Peyer's patch (tissue), 4 donors: ENCODE results near the gene GRIK4.

Experiments
- POLR2A ChIP-seq, 2 donors: fragments of 450-650 bp; IDR thresholded peaks; one replicate each; pipeline ENCODE4 v1.5.1; 2017; ENCODE audit warnings: antibody characterized with exemption in 2 of 2, mild to moderate bottlenecking in 2 of 2, moderate library complexity in 2 of 2
- TF ChIP-seq, protein P1 (sequence below), 6 experiments: fragments of 450-650 bp in 4 of 6; fragments of 200-600 bp in 2 of 6; sonication (generic) in 1 of 6; IDR thresholded peaks; one replicate each; pipeline ENCODE4 v1.5.1; 2017 to 2019; ENCODE audit warnings: antibody characterized with exemption in 6 of 6, mild to moderate bottlenecking in 3 of 6, moderate library complexity in 1 of 6

DNA sequence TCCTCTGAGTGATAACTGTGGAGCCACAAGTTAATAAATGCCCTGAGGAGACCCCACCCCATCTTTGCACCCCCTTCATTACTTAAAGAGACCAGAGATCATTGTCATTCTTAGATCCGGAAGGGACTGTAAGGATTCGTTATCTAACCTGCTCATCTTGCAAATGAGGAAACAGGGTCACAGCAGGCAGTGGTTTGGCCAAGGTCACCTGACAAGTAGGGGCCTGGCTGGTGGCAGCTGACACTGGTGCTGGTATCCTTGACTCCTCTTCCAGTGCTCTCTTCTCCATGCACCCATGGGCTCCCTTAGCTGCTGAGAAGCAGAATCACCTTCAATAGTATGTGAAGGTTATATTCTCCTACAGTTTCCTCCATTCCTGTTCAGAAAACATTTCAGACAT, 151.6 kb downstream of the GRIK4 start:
- TF ChIP-seq, protein P1, sequence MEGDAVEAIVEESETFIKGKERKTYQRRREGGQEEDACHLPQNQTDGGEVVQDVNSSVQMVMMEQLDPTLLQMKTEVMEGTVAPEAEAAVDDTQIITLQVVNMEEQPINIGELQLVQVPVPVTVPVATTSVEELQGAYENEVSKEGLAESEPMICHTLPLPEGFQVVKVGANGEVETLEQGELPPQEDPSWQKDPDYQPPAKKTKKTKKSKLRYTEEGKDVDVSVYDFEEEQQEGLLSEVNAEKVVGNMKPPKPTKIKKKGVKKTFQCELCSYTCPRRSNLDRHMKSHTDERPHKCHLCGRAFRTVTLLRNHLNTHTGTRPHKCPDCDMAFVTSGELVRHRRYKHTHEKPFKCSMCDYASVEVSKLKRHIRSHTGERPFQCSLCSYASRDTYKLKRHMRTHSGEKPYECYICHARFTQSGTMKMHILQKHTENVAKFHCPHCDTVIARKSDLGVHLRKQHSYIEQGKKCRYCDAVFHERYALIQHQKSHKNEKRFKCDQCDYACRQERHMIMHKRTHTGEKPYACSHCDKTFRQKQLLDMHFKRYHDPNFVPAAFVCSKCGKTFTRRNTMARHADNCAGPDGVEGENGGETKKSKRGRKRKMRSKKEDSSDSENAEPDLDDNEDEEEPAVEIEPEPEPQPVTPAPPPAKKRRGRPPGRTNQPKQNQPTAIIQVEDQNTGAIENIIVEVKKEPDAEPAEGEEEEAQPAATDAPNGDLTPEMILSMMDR (IDR thresholded peaks at IDR 0.05): no peak
- no peak for TF ChIP-seq POLR2A (IDR thresholded peaks at IDR 0.05)
